BE2C (cell line): ENCODE results near the gene CDKN2AIPNL.

Experiments
- DNase-seq: peaks from one replicate; pipeline ENCODE4 v3.0.0-alpha.2; 2020
- H3K27me3 ChIP-seq: fragments of 250-450 bp; sonication (Bioruptor Pico); 2 replicates; pipeline ENCODE4 v1.5.1; 2020; ENCODE audit warnings: mild to moderate bottlenecking
- H3K36me3 ChIP-seq: fragments of 250-450 bp; sonication (Bioruptor Pico); 2 replicates; pipeline ENCODE4 v1.5.1; 2020; ENCODE audit warnings: mild to moderate bottlenecking
- H3K4me1 ChIP-seq: fragments of 250-450 bp; sonication (Bioruptor Pico); 2 replicates; pipeline ENCODE4 v1.5.1; 2020
- H3K4me3 ChIP-seq: 2 replicates; pipeline ENCODE4 v1.5.1; 2011; ENCODE audit warnings: low read depth, low read length
- H3K9me3 ChIP-seq: fragments of 250-450 bp; sonication (Bioruptor Pico); 2 replicates; pipeline ENCODE4 v1.5.1; 2020
- CTCF ChIP-seq: IDR thresholded peaks from 2 replicates; pipeline ENCODE4 v1.5.1; 2012; ENCODE audit warnings: mild to moderate bottlenecking, low read depth, low read length

CDKN2AIPNL gene

GRCh38 chr5:134436523-134437339 lies 25.1 kb upstream of the CDKN2AIPNL start:
- no peaks in the 10 kb centered on the region for H3K9me3 ChIP-seq
- H3K4me1 ChIP-seq = no peaks in the 10 kb centered on the region
- H3K4me3 ChIP-seq = no peak overlapping the region
- DNase-seq = no peak
- H3K27me3 ChIP-seq = no peaks in the 10 kb centered on the region
- no peaks in the 10 kb centered on the region for H3K36me3 ChIP-seq
- TF ChIP-seq CTCF = no peak

- TF ChIP-seq CTCF = no peak
- Histone ChIP-seq H3K27me3 (no peaks in the 10 kb centered on the region), H3K4me3 (no peak overlapping the region), H3K4me1 (no peaks in the 10 kb centered on the region), H3K9me3 (no peaks in the 10 kb centered on the region), H3K36me3 (no peaks in the 10 kb centered on the region)
- no peak for DNase-seq
Measured at GRCh38 chr5:134435560-134435959, 23.9 kb upstream of the CDKN2AIPNL start.

DNA sequence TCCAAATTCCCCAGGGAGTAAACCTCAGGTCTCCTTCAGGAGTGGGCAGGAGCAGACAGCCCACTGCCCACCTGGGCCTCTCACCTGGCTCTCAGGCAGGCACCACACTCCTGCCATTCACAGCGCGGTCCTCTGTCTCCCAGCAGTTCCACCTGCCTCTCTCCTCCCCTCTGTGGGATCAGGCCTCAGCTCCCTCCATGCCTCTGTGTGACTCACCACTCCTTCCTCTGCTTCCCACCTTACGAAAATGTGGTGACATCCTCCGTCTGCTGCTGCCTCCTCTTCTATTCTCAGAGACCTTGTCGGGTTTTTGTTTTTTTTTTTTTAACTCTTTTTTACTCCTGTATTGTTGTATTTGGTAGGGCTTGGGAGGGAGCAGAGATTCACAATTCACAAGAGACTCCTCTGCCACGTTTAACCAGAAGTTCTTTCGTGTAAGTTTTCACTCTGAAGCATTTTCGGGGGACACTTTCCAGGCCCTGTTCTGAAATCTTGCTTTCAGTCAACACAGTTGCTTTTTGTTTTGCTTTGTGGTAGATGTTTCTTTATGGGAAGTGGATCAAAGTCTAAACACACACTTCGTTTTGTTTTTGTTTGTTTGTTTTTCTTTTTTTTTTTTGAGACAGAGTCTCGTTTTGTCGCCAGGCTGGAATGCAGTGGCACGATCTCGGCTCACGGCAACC lies 21.1 kb upstream of the CDKN2AIPNL start:
- Histone ChIP-seq H3K9me3 (no peaks in the 10 kb centered on the region), H3K4me3 (no peak overlapping the region), H3K36me3 (no peaks in the 10 kb centered on the region), H3K27me3 (no peaks in the 10 kb centered on the region), H3K4me1 (0 out of 2 replicates have a peak, but pooled peaks cover 3% of the 10 kb centered on the region)
- no peak for DNase-seq
- TF ChIP-seq CTCF = no peak

GRCh38 chr5:134432174-134432573 lies 20.5 kb upstream of the CDKN2AIPNL start:
- TF ChIP-seq CTCF = no peak
- no peak for DNase-seq
- Histone ChIP-seq H3K4me1 (0 out of 2 replicates have a peak, but pooled peaks cover 3% of the 10 kb centered on the region), H3K4me3 (no peak overlapping the region), H3K27me3 (no peaks in the 10 kb centered on the region), H3K9me3 (no peaks in the 10 kb centered on the region), H3K36me3 (no peaks in the 10 kb centered on the region)

DNA sequence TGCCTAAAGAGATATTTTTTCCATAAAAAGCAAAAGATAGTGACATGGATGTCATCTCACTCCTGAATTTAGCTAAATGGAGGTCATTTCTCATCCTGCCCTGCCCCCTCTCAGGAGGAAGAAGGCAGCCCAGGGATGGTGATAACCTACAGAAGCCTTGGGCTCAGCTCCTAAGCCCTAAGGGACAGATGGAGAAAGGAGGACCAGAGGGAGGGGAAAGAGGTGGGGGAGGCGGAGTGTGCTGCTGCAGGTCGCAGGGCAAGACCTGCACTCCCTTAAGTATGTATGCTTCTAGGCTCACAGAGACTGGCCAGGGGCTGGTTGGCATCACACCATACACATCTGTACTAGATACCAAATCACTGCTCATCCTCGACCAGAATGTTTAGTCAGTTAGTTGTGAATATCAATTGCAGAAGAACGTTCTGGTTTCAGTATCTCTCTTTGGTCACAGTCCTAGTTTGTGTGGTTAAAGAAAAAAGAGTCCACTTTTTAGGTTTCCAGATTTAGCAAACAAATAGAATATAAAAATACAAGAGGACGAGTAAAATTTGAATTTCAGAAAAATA lies 18.4 kb upstream of the CDKN2AIPNL start:
- DNase-seq = no peak
- no peaks in the 10 kb centered on the region for H3K36me3 ChIP-seq
- H3K27me3 ChIP-seq = no peaks in the 10 kb centered on the region
- H3K4me3 ChIP-seq = no peak overlapping the region
- H3K9me3 ChIP-seq = no peaks in the 10 kb centered on the region
- TF ChIP-seq CTCF = no peak
- H3K4me1 ChIP-seq = 0 out of 2 replicates have a peak, but pooled peaks cover 3% of the 10 kb centered on the region
